Measurements from ENCODE around the gene VPS37B. TPM values are rescaled to one million over a fixed set of nuclear protein-coding genes. Genes with fewer than 3 reads are reported as not detected.

The VPS37B gene
- total and polyA plus RNA-seq, 12 donors: 11.0 to 52.4 (median 28.0) TPM

DNA sequence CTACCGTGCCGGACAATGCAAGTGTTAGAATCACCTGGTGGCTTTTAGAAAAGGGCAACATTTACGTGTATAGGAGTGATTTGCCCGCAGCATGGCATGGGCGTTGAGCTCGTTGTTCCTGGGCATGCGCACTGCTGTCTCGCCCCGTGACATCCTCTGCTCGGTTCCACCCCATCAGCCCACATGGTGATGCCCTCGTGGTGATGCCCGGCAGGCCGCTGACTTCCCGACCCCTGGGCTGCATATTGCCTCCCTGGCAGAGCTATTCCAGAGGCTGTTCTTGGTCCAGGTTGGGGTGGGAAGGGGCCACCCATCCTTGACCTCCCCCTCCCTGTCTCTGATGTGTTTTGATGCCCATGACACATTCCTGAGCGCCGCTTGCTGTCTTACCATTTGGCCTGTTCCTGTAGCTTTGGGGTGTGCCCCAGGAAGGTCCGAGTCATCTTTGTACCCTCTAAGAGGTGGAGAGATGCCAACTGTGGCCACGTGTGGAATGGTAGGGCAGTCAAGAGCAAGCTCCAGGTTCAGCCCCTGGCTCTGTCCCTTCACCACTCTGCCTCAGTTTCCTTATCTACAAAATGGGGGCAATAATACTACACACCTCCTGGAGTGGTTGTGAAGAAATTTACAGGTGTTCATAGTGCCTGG, 55.9 kb downstream of the VPS37B start:
- intact Hi-C loops (cut with DNase I): no loop called here
- WGBS, 4 donors: 85 to 89% (median 87%) methylated on average over 17 to 18 of the region's 18 CpGs
- no peaks in the 10 kb centered on the region for H3K9me3 ChIP-seq (replicated peaks in 1 of 3)
- peak in 2 of 7 donors; percentile 16 to 28 for DNase-seq
- no peaks in the 10 kb centered on the region for H3K27me3 ChIP-seq
- peak overlapping the region in 4 of 5 donors; percentile 94 to 98 (median 97) for H3K27ac ChIP-seq
- H3K36me3 ChIP-seq (replicated peaks in 1 of 2): no peaks in the 10 kb centered on the region
- no peak for TF ChIP-seq POLR2A (IDR thresholded peaks at IDR 0.05)
- TF ChIP-seq, protein P1, sequence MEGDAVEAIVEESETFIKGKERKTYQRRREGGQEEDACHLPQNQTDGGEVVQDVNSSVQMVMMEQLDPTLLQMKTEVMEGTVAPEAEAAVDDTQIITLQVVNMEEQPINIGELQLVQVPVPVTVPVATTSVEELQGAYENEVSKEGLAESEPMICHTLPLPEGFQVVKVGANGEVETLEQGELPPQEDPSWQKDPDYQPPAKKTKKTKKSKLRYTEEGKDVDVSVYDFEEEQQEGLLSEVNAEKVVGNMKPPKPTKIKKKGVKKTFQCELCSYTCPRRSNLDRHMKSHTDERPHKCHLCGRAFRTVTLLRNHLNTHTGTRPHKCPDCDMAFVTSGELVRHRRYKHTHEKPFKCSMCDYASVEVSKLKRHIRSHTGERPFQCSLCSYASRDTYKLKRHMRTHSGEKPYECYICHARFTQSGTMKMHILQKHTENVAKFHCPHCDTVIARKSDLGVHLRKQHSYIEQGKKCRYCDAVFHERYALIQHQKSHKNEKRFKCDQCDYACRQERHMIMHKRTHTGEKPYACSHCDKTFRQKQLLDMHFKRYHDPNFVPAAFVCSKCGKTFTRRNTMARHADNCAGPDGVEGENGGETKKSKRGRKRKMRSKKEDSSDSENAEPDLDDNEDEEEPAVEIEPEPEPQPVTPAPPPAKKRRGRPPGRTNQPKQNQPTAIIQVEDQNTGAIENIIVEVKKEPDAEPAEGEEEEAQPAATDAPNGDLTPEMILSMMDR (IDR thresholded peaks at IDR 0.05): no peak
- peaks cover 38% of the 10 kb centered on the region in 2 donors for H3K4me1 ChIP-seq (replicated peaks in 1 of 2)
- H3K4me3 ChIP-seq: no peak overlapping the region

DNA sequence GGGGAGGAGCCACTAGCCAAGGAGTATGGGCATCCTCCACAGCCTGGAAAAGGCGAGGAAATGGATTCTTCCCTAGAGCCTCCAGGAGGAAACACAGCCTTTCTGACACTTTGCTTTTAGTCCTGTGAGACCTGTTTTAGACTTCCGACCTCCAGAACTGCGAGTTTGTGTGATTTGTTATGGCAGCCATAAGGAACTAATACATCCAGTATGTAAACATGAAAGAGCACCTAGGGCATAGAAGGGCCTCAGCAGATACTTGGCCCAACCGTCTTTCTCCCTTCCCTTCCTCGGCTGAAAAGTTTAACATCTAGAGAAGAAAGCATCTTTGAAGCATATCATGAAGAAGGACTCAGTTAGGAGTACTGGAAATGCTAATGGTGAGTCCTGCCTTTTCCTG, 57.1 kb downstream of the VPS37B start:
- Histone ChIP-seq H3K4me3 (no peak overlapping the region), H3K27me3 (no peaks in the 10 kb centered on the region), H3K4me1 (replicated peaks in 1 of 2) (peaks cover 31 to 34% of the 10 kb centered on the region in 2 donors), H3K36me3 (replicated peaks in 1 of 2) (no peaks in the 10 kb centered on the region), H3K27ac (no peak overlapping the region), H3K9me3 (replicated peaks in 1 of 3) (no peaks in the 10 kb centered on the region)
- TF ChIP-seq, protein P1 (IDR thresholded peaks at IDR 0.05): no peak
- DNase-seq: no peak
- intact Hi-C loops (cut with DNase I): no loop called here
- 94 to 98% (median 96%) methylated on average over 5 of the region's 5 CpGs for WGBS, 4 donors

- Histone ChIP-seq H3K9me3 (replicated peaks in 1 of 3) (no peaks in the 10 kb centered on the region), H3K4me3 (peak overlapping the region in 1 of 4 donors; percentile 91), H3K27ac (peak overlapping the region in 3 of 5 donors; percentile 38 to 83 (median 77)), H3K36me3 (replicated peaks in 1 of 2) (no peaks in the 10 kb centered on the region), H3K27me3 (no peaks in the 10 kb centered on the region), H3K4me1 (replicated peaks in 1 of 2) (peaks cover 23 to 28% of the 10 kb centered on the region in 2 donors)
- TF ChIP-seq, protein P1 (IDR thresholded peaks at IDR 0.05): no peak
- TF ChIP-seq POLR2A (IDR thresholded peaks at IDR 0.05): no peak
- WGBS, 4 donors: 82 to 91% (median 90%) methylated on average over 21 to 22 of the region's 22 CpGs
- intact Hi-C loops (cut with DNase I): no loop called here
- no peak for DNase-seq
These were observed 58.3 kb downstream of the VPS37B start for GRCh38 chr12:122837306-122838265.
